Activated CD4-positive, alpha-beta T cell treated with anti-CD3 and anti-CD28 coated beads, Interleukin-2, amount 10 ng/mL, durations not matched to agents 24 days and 14 days (primary cell): ENCODE data around the gene PEAK1. TPM values are rescaled to one million over a fixed set of nuclear protein-coding genes. Genes with fewer than 3 reads are reported as not detected.

ENCODE experiments used
- DNase-seq: peaks from one replicate; pipeline ENCODE4 v3.0.0; 2022
- H3K27ac Mint-ChIP-seq: one replicate; pipeline ENCODE4 v1.8.0; 2022; ENCODE audit warnings: mild to moderate bottlenecking, mixed read lengths
- H3K27me3 Mint-ChIP-seq: one replicate; pipeline ENCODE4 v1.8.0; 2022; ENCODE audit warnings: mixed read lengths
- H3K36me3 Mint-ChIP-seq: one replicate; pipeline ENCODE4 v1.8.0; 2022; ENCODE audit warnings: low read depth, mild to moderate bottlenecking, mixed read lengths
- H3K4me1 Mint-ChIP-seq: one replicate; pipeline ENCODE4 v1.8.0; 2021; ENCODE audit warnings: mixed read lengths
- H3K4me3 Mint-ChIP-seq: one replicate; pipeline ENCODE4 v1.8.0; 2022; ENCODE audit warnings: mild to moderate bottlenecking, moderate library complexity, mixed read lengths
- H3K9me3 Mint-ChIP-seq: one replicate; pipeline ENCODE4 v1.8.0; 2021; ENCODE audit warnings: mixed read lengths
- intact Hi-C: fragments of 100-400 bp; cut with micrococcal nuclease; formaldehyde crosslinking; loops from one replicate; pipeline ENCODE4 v1.15.1; 2023
- total RNA-seq: library from RNA; stranded (reverse); gene quantifications from 2 replicates; pipeline ENCODE4 v1.2.3, GENCODE V29; 2022

PEAK1 gene
- total RNA-seq, 1 donor from 2014 or later: 25.9 TPM

GRCh38 chr15:77127626-77128025 lies 292.3 kb downstream of the PEAK1 start:
- peaks cover 4% of the 10 kb centered on the region for H3K9me3 Mint-ChIP-seq
- DNase-seq: no peak
- H3K4me3 Mint-ChIP-seq: no peak overlapping the region
- H3K27ac Mint-ChIP-seq: no peak overlapping the region
- H3K4me1 Mint-ChIP-seq: peaks cover 9% of the 10 kb centered on the region
- no peaks in the 10 kb centered on the region for H3K27me3 Mint-ChIP-seq
- peaks cover 13% of the 10 kb centered on the region for H3K36me3 Mint-ChIP-seq
- intact Hi-C loops: no loop called here

- peaks cover 4% of the 10 kb centered on the region for H3K9me3 Mint-ChIP-seq
- intact Hi-C loops: no loop called here
- H3K4me1 Mint-ChIP-seq: peaks cover 11% of the 10 kb centered on the region
- H3K36me3 Mint-ChIP-seq: peaks cover 12% of the 10 kb centered on the region
- H3K27me3 Mint-ChIP-seq: no peaks in the 10 kb centered on the region
- no peak overlapping the region for H3K27ac Mint-ChIP-seq
- no peak overlapping the region for H3K4me3 Mint-ChIP-seq
- no peak for DNase-seq
Measured at GRCh38 chr15:77126529-77127326, 293.2 kb downstream of the PEAK1 start.

GRCh38 chr15:77123854-77124253 lies 296.1 kb downstream of the PEAK1 start:
- no peak overlapping the region for H3K4me3 Mint-ChIP-seq
- no peaks in the 10 kb centered on the region for H3K27me3 Mint-ChIP-seq

GRCh38 chr15:77122576-77122975 lies 297.3 kb downstream of the PEAK1 start:
- peak; percentile 23 for DNase-seq
- intact Hi-C loops: no loop called here
- peaks cover 2% of the 10 kb centered on the region for H3K27me3 Mint-ChIP-seq
- no peak overlapping the region for H3K27ac Mint-ChIP-seq
- peaks cover 16% of the 10 kb centered on the region for H3K4me1 Mint-ChIP-seq
- peaks cover 4% of the 10 kb centered on the region for H3K9me3 Mint-ChIP-seq
- H3K36me3 Mint-ChIP-seq: peaks cover 5% of the 10 kb centered on the region
- H3K4me3 Mint-ChIP-seq: no peak overlapping the region

More at GRCh38 chr15:77123854-77124253, 296.1 kb downstream of the PEAK1 start:
- DNase-seq: peak; percentile 19
- peaks cover 14% of the 10 kb centered on the region for H3K4me1 Mint-ChIP-seq
- H3K36me3 Mint-ChIP-seq: peaks cover 5% of the 10 kb centered on the region
- intact Hi-C loops: no loop called here
- H3K9me3 Mint-ChIP-seq: peaks cover 4% of the 10 kb centered on the region
- no peak overlapping the region for H3K27ac Mint-ChIP-seq

GRCh38 chr15:77121599-77121998 lies 298.3 kb downstream of the PEAK1 start:
- Mint-ChIP-seq H3K9me3 (peaks cover 4% of the 10 kb centered on the region), H3K27ac (no peak overlapping the region), H3K4me1 (peaks cover 16% of the 10 kb centered on the region), H3K36me3 (peaks cover 2% of the 10 kb centered on the region), H3K4me3 (no peak overlapping the region), H3K27me3 (peaks cover 2% of the 10 kb centered on the region)
- intact Hi-C loops: no loop called here
- no peak for DNase-seq

- H3K4me3 Mint-ChIP-seq: no peak overlapping the region
- H3K27me3 Mint-ChIP-seq: peaks cover 2% of the 10 kb centered on the region
- DNase-seq: no peak
- H3K4me1 Mint-ChIP-seq: peaks cover 16% of the 10 kb centered on the region
- intact Hi-C loops: no loop called here
- peaks cover 2% of the 10 kb centered on the region for H3K36me3 Mint-ChIP-seq
- no peak overlapping the region for H3K27ac Mint-ChIP-seq
- peaks cover 4% of the 10 kb centered on the region for H3K9me3 Mint-ChIP-seq
Measured at GRCh38 chr15:77120576-77120975, 299.3 kb downstream of the PEAK1 start.

- Mint-ChIP-seq H3K4me1 (peaks cover 16% of the 10 kb centered on the region), H3K27me3 (peaks cover 2% of the 10 kb centered on the region), H3K4me3 (no peak overlapping the region), H3K36me3 (peaks cover 2% of the 10 kb centered on the region), H3K9me3 (no peaks in the 10 kb centered on the region), H3K27ac (no peak overlapping the region)
- intact Hi-C loops: loop anchor here (1.0 to 5.0 kb wide), 3 partner anchors 68 to 424 kb away; no protein-coding TSS in a partner anchor
- no peak for DNase-seq
Measured at GRCh38 chr15:77119446-77119845, 300.5 kb downstream of the PEAK1 start.

- peak; percentile 82 for DNase-seq
- no peak overlapping the region for H3K4me3 Mint-ChIP-seq
- intact Hi-C loops: loop anchor here (1.0 to 5.0 kb wide), 4 partner anchors 68 to 424 kb away; no protein-coding TSS in a partner anchor
Measured at GRCh38 chr15:77118882-77119321, 301.0 kb downstream of the PEAK1 start.

GRCh38 chr15:77115179-77115578 lies 304.7 kb downstream of the PEAK1 start:
- Mint-ChIP-seq H3K27me3 (peaks cover 2% of the 10 kb centered on the region), H3K4me3 (no peak overlapping the region), H3K9me3 (no peaks in the 10 kb centered on the region), H3K36me3 (peaks cover 2% of the 10 kb centered on the region), H3K27ac (no peak overlapping the region), H3K4me1 (peaks cover 5% of the 10 kb centered on the region)
- intact Hi-C loops: loop anchor here (5.0 kb wide), 2 partner anchors 72 to 143 kb away; no protein-coding TSS in a partner anchor
- no peak for DNase-seq

More at GRCh38 chr15:77118882-77119321, 301.0 kb downstream of the PEAK1 start:
- H3K4me1 Mint-ChIP-seq: peaks cover 14% of the 10 kb centered on the region
- no peaks in the 10 kb centered on the region for H3K9me3 Mint-ChIP-seq
- H3K27ac Mint-ChIP-seq: no peak overlapping the region
- peaks cover 2% of the 10 kb centered on the region for H3K27me3 Mint-ChIP-seq
- peaks cover 3% of the 10 kb centered on the region for H3K36me3 Mint-ChIP-seq

GRCh38 chr15:77112838-77113504 lies 306.9 kb downstream of the PEAK1 start:
- Mint-ChIP-seq H3K36me3 (peaks cover 2% of the 10 kb centered on the region), H3K4me1 (no peaks in the 10 kb centered on the region), H3K4me3 (no peak overlapping the region), H3K9me3 (no peaks in the 10 kb centered on the region), H3K27me3 (peaks cover 1% of the 10 kb centered on the region), H3K27ac (no peak overlapping the region)
- intact Hi-C loops: no loop called here
- no peak for DNase-seq

- no peak overlapping the region for H3K27ac Mint-ChIP-seq
- H3K9me3 Mint-ChIP-seq: no peaks in the 10 kb centered on the region
Measured at GRCh38 chr15:77111789-77112188, 308.1 kb downstream of the PEAK1 start.

GRCh38 chr15:77107531-77108355 lies 312.2 kb downstream of the PEAK1 start:
- peak; percentile 84 for DNase-seq
- Mint-ChIP-seq H3K36me3 (no peaks in the 10 kb centered on the region), H3K27ac (no peak overlapping the region), H3K4me1 (peaks cover 2% of the 10 kb centered on the region), H3K4me3 (no peak overlapping the region), H3K9me3 (no peaks in the 10 kb centered on the region), H3K27me3 (no peaks in the 10 kb centered on the region)
- intact Hi-C loops: loop anchor here (1.0 kb wide), 1 partner anchor 389 kb away; no protein-coding TSS in a partner anchor

More at GRCh38 chr15:77111789-77112188, 308.1 kb downstream of the PEAK1 start:
- H3K36me3 Mint-ChIP-seq: peaks cover 2% of the 10 kb centered on the region
- no peak for DNase-seq
- intact Hi-C loops: no loop called here
- no peak overlapping the region for H3K4me3 Mint-ChIP-seq
- H3K27me3 Mint-ChIP-seq: no peaks in the 10 kb centered on the region
- H3K4me1 Mint-ChIP-seq: no peaks in the 10 kb centered on the region

- no peak for DNase-seq
- Mint-ChIP-seq H3K9me3 (no peaks in the 10 kb centered on the region), H3K36me3 (no peaks in the 10 kb centered on the region), H3K4me3 (no peak overlapping the region), H3K27ac (no peak overlapping the region), H3K4me1 (peaks cover 2% of the 10 kb centered on the region), H3K27me3 (no peaks in the 10 kb centered on the region)
- intact Hi-C loops: loop anchor here (1.0 kb wide), 1 partner anchor 389 kb away; no protein-coding TSS in a partner anchor
Measured at GRCh38 chr15:77107068-77107467, 312.8 kb downstream of the PEAK1 start.
